KOPT-K1 (cell line): ENCODE measurements around the gene TSKU.
"Not testable (repeated sequence)": the region's sequence is repeated elsewhere in the genome, so short reads cannot be mapped to it uniquely, and the experiment has no call there.

Source experiments
- H3K27ac ChIP-seq: fragments of 200-600 bp; sonication (generic); 2 replicates; pipeline ENCODE4 v1.5.1; 2016; ENCODE audit warnings: antibody characterized with exemption, mild to moderate bottlenecking, low read depth, low read length; ENCODE audit not compliant: poor library complexity, severe bottlenecking
- H3K36me3 ChIP-seq: fragments of 200-600 bp; sonication (generic); 2 replicates; pipeline ENCODE4 v1.5.1; 2017; ENCODE audit warnings: antibody characterized with exemption, mild to moderate bottlenecking, low read length, moderate library complexity; ENCODE audit not compliant: insufficient read depth
- H3K9me3 ChIP-seq: fragments of 200-600 bp; sonication (generic); 2 replicates; pipeline ENCODE4 v1.5.1; 2017; ENCODE audit warnings: antibody characterized with exemption, low read length, mild to moderate bottlenecking; ENCODE audit not compliant: insufficient read depth, poor library complexity, severe bottlenecking

The TSKU gene

DNA sequence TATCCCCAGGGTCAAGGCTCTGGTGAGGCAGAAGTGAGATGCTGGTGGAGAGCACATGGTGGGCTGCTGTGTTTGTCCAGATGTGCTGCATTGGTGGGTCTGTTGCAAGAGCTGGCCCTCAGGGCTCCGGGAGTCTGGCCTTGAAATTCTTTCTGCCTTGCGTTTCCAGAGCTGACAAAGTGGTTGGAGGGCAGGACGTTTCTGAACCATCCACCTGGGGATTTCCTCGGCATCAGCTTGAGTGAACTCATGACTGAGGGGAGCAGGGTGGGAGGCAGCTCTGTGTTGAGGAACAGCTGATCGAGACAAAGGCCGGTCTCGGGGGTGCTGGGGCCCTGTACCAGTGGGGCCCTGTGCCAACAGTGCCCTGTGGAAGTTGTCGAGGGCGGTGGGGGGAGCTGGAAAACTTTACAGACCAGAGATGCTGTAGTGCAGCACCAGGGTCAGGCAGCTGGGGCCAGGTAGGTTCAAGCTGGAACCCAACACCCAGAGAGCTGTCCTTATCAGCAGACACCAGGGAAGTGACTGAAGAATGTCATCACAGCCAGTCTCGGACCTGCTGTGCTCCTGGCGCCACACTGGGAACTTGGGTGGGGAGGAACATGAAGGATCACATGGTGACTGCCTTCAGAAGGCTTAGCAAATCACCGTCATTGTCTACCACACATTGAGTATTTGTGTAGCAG lies 4.9 kb downstream of the TSKU start:
- H3K27ac ChIP-seq: no peak overlapping the region
- H3K36me3 ChIP-seq: no peaks in the 10 kb centered on the region
- H3K9me3 ChIP-seq: peaks cover 14% of the 10 kb centered on the region

DNA sequence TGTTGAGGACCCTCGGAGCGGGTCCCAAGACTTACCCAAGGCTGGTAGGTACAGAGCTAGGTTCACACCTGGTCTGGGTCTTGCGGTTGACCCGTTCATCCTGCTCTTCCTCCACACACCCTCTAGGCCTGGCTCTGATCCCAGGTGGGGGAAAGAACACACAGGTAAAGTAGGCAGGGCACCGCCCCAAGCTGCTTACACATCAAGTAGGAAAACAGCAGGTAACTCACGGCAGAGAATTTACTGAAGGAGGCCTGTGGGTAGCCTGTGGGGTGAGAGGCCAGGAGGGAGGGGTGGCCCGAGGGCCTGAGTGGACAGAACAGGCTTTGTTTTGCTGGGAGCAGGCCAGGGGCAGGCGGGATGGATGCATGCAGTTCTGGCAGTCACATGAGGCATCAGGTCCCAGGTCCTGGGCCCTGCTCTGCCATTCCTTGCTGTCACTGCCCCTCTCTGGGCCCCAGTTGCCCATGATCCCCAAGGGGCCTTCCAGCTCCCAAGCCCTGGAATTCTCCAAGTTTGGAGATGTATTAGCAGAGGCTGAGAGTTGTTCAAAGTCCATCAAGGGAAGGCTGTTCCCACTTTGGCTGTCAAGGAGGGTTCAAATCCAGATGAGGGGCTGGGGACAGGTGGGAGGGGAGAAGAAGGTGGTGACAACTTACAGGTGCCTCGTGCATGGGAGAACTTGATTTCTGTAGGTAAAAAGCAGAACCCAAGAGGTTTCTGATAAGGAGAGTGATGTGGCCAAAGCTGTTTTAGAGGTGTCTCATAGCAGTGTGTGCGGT lies 5.7 kb downstream of the TSKU start:
- peaks cover 15% of the 10 kb centered on the region for H3K9me3 ChIP-seq
- no peaks in the 10 kb centered on the region for H3K36me3 ChIP-seq
- no peak overlapping the region for H3K27ac ChIP-seq

DNA sequence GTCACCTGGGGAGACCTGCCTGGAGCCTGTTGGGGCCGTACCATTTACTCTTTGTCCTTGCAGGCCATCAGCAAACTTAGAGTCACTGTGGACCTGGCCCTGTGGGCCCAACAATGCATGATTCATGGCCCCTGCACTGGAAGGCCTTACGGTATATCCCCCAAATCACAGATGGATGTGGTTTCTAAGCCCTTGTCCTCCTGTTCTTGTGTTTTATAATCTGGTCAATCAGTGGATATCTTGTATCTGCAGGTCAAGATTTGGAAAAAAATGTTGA lies 6.2 kb downstream of the TSKU start:
- H3K36me3 ChIP-seq: no peaks in the 10 kb centered on the region
- peaks cover 15% of the 10 kb centered on the region for H3K9me3 ChIP-seq
- H3K27ac ChIP-seq: no peak overlapping the region

DNA sequence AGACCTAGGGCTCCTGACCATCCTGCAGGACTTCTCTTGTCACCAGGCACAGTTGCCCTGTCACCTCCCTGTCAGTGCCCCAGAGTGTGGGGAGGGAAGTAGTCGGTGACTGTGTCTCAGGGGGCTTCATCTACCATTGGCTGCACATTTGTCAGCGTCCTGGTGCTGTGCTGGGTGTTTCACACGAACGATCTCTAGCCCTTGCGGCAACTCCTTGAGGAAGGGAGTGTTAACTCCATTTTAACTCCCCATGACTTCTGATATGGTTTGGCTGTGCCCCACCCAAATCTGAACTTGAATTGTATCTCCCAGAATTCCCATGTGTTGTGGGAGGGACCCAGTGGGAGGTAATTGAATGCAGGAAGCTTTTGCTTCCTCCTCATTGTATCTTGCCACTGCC lies 7.1 kb downstream of the TSKU start:
- H3K27ac ChIP-seq: no peak overlapping the region
- peaks cover 15% of the 10 kb centered on the region for H3K9me3 ChIP-seq
- no peaks in the 10 kb centered on the region for H3K36me3 ChIP-seq

DNA sequence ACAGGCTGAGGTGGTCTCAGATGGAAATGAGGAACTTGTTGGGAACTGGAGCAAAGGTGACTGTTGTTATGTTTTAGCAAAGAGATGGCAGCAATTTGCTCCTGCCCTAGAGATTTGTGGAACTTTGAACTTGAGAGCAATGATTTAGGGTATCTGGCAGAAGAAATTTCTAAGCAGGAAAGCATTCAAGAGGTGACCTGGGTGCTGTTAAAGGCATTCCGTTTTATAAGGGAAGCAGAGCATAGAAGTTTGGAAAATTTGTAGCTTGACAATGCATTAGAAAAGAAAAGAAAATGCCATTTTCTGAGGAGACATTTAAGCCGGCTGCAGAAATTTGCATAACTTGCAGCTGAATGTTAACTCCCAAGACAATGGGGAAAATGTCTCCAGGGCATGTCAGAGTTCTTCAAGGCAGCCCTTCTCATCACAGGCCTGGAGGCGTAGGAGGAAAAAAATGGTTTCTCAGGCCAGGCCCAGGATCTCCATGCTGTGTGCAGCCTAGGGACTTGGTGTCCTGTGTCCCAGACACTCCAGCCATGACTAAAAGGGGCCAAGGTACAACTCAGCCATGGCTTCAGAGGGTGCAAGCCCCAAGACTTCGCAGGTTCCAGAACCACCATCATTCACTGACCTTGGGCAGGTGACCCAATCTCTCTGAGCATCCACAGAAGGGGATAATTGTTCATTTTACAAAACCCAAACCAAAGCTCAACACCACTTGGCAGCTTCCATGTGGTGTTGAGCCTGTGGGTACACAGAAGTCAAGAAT lies 8.0 kb downstream of the TSKU start:
- not testable (repeated sequence) for H3K36me3 ChIP-seq, H3K27ac ChIP-seq
- peaks cover 15% of the 10 kb centered on the region for H3K9me3 ChIP-seq

DNA sequence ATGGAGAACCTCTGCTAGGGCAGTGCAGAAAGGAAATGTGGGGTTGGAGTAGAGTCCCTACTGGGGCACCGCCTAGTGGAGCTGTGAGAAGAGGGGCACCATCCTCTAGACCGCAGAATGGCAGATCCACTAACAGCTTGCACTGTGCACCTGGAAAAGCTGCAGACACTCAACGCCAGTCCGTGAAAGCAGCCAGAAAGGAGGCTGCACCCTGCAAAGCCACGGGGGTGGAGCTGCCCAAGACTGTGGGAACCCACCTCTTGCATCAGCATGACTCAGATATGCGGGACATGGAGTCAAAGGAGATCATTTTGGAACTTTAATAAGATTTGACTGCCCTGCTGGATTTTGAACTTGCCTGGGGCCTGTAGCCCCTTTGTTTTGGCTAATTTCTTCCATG lies 8.7 kb downstream of the TSKU start:
- Histone ChIP-seq H3K36me3 (no peaks in the 10 kb centered on the region), H3K27ac (no peak overlapping the region)

DNA sequence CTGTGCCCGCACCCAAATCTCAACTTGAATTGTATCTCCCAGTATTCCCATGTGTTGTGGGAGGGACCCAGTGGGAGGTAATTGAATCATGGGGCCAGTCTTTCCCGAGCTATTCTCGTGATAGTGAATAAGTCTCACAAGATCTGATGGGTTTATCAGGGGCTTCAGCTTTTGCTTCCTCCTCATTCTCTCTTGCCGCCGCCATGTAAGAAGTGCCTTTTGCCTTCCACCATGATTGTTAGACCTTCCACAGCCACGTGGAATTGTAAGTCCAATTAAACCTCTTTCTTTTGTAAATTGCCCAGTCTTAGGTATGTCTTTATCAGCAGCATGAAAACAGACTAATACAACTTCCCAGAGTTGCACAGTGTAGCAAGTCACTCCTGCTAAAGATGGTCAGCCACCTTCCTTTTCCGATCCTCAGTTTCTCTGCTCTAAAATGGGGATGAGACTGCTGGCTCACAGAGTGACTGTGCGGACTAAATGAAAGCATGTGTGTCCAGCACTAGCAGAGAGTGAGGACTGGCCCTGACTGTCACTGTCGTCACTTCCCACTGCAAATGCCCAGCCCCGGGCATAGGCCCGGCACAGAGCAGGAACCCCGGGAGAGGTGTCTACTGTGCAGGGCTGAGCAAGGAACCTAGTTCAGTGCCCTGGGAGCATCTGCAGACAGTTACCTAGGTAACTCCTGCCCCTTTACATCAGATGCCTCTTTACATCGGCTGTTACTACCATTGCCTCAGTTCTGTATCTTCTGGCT lies 9.5 kb downstream of the TSKU start:
- Histone ChIP-seq H3K9me3 (peaks cover 15% of the 10 kb centered on the region), H3K36me3 (no peaks in the 10 kb centered on the region), H3K27ac (no peak overlapping the region)

More for the DNA sequence above, 8.7 kb downstream of the TSKU start:
- peaks cover 15% of the 10 kb centered on the region for H3K9me3 ChIP-seq

DNA sequence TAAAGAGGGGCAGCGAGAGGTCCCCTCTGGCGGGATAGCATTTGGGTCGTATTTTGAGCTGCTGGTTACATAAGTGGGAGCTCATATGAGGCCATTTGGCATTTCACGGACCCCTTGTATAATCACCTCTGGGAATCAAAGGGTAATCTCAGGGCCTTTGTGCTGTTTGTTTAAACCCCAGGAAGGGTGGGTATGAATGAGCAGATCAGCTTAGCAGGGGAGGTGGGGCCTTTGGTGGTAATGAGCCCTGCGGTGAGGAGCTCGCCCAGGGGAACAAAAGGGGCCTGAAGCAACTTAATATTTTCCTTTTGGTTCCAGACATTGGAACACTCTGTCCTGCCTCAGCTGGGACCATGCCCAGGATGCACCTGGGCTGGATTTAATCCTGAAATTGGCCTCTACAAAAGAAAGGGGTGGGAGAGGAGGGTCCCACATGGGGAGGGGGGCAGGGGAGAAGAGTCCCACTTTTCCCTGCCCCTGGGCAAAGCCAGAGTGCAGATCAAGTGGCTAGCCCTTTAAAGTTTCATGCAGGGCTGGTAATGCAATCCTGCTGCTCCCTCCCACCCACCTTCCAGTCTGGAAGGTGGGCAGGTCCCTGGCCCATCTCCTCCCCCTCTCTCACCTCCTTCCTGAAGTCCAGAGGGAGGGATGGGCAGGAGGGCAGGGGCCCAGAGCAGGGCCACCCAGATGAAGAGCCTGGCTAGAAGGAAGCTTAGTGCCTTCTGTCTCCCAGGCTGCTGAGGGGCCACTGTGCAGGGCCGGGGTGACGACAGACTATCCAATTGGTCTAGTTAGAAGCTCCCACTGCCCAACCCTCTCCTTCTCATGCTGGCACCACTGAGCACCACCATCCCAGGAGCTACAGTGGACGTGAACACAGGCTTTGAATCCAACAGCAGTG lies 10.5 kb downstream of the TSKU start:
- H3K27ac ChIP-seq: no peak overlapping the region
- H3K36me3 ChIP-seq: no peaks in the 10 kb centered on the region
- peaks cover 15% of the 10 kb centered on the region for H3K9me3 ChIP-seq

DNA sequence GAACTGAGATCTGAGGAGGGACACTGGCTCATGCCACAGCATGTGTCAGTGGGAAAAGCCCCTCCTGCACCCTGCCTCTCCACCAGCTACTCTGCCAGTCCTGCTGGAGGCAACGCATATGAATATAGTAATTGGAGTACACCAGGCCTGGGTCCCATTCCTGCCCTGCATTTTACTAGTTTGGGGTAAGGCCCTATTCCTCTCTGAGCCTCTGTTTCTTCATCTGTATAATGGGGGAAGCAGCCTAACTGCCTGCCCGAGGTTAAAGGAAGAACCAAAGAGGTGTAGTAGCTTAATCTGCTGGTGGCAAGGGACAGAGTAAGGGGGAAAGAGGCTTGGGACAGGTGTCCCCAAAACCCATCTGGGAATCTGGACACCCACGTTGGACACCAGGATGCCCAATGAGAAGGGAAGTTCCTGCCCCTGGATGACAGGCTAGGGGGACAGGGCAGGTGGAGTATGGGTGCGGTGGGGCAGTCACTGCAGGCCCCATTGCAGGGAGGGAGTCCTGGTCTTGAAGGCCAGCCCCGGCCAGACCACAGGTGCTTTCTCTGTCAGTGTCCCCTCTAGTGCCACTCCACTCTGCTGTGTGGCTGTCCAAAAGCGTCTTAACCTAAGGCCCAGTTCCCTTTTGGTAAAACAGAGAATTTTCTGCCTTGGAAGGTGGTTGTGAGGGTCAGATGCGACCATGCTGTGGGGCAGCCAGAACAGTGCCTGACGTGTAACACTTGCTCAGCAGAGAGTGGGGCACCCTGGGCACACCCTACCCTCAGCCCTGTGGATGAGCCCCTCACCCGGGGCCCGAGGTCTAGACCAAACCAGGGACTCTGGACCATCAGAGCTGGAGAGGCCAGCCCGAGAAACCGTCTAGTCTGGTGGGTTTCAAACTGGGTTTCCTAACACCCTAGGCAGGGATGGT lies 11.5 kb downstream of the TSKU start:
- peaks cover 15% of the 10 kb centered on the region for H3K9me3 ChIP-seq
- no peak overlapping the region for H3K27ac ChIP-seq
- H3K36me3 ChIP-seq: no peaks in the 10 kb centered on the region

DNA sequence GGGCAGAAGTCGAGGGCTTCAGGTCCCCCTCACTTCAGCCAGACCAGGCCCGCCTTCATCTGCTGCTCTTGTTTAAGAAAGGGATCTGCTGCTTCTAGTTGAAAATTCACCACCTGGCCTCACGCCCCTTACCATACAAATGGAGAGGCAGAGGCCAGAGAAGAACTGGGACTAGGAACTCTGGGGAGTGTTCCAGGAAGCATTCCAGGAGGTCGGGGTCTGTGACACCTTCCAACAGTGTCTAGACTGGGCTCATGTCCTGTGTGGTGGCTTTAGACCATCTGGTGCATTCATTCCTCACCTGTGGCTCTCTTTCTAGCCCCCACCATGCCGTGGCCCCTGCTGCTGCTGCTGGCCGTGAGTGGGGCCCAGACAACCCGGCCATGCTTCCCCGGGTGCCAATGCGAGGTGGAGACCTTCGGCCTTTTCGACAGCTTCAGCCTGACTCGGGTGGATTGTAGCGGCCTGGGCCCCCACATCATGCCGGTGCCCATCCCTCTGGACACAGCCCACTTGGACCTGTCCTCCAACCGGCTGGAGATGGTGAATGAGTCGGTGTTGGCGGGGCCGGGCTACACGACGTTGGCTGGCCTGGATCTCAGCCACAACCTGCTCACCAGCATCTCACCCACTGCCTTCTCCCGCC lies 12.3 kb downstream of the TSKU start:
- H3K9me3 ChIP-seq: peaks cover 15% of the 10 kb centered on the region
- no peaks in the 10 kb centered on the region for H3K36me3 ChIP-seq
- H3K27ac ChIP-seq: no peak overlapping the region

DNA sequence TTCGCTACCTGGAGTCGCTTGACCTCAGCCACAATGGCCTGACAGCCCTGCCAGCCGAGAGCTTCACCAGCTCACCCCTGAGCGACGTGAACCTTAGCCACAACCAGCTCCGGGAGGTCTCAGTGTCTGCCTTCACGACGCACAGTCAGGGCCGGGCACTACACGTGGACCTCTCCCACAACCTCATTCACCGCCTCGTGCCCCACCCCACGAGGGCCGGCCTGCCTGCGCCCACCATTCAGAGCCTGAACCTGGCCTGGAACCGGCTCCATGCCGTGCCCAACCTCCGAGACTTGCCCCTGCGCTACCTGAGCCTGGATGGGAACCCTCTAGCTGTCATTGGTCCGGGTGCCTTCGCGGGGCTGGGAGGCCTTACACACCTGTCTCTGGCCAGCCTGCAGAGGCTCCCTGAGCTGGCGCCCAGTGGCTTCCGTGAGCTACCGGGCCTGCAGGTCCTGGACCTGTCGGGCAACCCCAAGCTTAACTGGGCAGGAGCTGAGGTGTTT lies 12.8 kb downstream of the TSKU start:
- Histone ChIP-seq H3K9me3 (peaks cover 15% of the 10 kb centered on the region), H3K36me3 (no peaks in the 10 kb centered on the region), H3K27ac (no peak overlapping the region)

DNA sequence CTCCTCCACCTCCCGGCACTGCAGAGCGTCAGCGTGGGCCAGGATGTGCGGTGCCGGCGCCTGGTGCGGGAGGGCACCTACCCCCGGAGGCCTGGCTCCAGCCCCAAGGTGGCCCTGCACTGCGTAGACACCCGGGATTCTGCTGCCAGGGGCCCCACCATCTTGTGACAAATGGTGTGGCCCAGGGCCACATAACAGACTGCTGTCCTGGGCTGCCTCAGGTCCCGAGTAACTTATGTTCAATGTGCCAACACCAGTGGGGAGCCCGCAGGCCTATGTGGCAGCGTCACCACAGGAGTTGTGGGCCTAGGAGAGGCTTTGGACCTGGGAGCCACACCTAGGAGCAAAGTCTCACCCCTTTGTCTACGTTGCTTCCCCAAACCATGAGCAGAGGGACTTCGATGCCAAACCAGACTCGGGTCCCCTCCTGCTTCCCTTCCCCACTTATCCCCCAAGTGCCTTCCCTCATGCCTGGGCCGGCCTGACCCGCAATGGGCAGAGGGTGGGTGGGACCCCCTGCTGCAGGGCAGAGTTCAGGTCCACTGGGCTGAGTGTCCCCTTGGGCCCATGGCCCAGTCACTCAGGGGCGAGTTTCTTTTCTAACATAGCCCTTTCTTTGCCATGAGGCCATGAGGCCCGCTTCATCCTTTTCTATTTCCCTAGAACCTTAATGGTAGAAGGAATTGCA lies 13.5 kb downstream of the TSKU start:
- H3K36me3 ChIP-seq: no peaks in the 10 kb centered on the region
- peaks cover 13% of the 10 kb centered on the region for H3K9me3 ChIP-seq
- H3K27ac ChIP-seq: no peak overlapping the region
